NCI-H510A (cell line): Measurements from ENCODE around the gene STAT6.
A peak's percentile ranks its signal among the peaks of the same experiment; 100 is the strongest.

ENCODE experiments used
- DNase-seq: peaks from one replicate; lab custom pipeline; 2025; lab: John Stamatoyannopoulos, UW

STAT6 gene, protein sequence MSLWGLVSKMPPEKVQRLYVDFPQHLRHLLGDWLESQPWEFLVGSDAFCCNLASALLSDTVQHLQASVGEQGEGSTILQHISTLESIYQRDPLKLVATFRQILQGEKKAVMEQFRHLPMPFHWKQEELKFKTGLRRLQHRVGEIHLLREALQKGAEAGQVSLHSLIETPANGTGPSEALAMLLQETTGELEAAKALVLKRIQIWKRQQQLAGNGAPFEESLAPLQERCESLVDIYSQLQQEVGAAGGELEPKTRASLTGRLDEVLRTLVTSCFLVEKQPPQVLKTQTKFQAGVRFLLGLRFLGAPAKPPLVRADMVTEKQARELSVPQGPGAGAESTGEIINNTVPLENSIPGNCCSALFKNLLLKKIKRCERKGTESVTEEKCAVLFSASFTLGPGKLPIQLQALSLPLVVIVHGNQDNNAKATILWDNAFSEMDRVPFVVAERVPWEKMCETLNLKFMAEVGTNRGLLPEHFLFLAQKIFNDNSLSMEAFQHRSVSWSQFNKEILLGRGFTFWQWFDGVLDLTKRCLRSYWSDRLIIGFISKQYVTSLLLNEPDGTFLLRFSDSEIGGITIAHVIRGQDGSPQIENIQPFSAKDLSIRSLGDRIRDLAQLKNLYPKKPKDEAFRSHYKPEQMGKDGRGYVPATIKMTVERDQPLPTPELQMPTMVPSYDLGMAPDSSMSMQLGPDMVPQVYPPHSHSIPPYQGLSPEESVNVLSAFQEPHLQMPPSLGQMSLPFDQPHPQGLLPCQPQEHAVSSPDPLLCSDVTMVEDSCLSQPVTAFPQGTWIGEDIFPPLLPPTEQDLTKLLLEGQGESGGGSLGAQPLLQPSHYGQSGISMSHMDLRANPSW

GRCh38 chr12:57111031-57111734, at the start of gene STAT6:
Gene STAT6, minus strand, starts transcription at chr12:57111362. Its CDS starts 3,084 bp downstream, at chr12:57108278.
- peak; percentile 51 for DNase-seq

DNA sequence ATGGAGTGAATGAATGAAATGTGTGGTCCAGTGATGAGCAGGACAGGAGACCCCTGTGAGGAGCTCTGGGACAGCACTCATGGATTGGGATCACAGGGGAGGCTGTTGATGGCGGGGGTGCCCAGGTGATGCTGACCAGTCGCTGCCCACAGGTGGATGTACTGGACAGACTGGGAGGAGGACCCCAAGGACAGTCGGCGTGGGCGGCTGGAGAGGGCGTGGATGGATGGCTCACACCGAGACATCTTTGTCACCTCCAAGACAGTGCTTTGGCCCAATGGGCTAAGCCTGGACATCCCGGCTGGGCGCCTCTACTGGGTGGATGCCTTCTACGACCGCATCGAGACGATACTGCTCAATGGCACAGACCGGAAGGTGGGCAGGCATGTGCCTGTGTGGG, 49.6 kb upstream of the STAT6 start:
- DNase-seq = no peak

DNA sequence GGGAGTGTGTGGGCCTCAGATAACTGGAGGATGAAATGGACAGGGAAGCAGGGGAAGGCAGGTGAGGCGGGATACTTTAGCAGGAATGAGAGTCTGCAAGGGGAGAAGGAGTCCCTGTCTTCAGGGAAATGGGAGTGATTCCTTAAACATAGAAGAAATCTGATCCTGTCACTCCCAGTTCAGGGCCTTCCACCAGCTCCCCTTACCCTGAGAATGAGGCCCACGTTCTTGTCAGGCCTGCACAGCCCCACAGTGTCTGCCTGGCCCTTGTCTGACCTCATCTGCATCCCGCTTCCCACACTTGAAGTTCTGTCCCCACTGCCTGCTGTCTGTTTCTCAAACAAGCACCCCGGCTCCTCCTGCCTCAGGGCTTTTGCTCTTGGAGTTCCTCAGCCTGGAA, 48.9 kb upstream of the STAT6 start:
- no peak for DNase-seq

GRCh38 chr12:57159311-57159710, 48.1 kb upstream of the STAT6 start:
- no peak for DNase-seq

- DNase-seq = no peak
Measured at GRCh38 chr12:57158665-57159064, 47.5 kb upstream of the STAT6 start.

DNA sequence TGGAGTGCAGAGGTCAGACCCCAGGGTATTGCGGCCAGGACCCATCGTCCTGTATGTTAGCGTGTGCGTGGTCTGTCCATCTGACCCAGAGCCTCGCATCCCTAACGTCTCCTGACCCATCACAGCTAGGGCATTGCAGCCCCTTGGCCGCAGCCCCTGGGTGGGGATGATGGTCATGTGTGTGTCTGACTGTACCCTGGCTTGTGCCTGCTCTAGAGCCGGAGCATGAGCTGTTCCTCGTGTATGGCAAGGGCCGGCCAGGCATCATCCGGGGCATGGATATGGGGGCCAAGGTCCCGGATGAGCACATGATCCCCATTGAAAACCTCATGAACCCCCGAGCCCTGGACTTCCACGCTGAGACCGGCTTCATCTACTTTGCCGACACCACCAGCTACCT, 47.0 kb upstream of the STAT6 start:
- no peak for DNase-seq

DNA sequence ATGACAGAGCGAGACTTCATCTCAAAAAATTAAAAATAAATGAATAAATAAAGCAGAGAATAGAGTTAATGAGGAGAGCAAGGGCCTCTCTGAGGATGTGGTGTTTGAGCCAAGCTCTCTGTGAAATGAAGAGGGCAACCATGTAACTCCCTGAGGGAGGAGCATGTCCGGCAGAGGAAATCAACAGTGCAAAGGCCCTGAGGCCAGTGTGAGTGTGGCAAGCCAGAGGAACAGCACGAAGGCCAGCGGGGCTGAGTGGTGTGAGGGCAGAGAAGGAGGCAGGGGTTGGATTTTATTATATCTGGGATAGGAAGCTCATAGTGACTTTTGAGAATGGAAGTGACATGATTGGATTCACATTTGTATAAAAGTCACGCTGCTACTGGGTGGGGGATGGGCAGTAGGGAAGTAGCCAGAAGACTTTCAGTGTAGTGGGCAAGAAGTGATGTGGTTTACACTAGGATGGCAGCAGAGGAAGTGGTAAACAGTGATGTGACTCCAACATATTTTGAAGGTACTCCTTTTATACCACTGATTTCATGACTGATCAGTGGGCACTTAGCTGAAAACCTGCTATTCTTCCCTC, 46.5 kb upstream of the STAT6 start:
- no peak for DNase-seq

- DNase-seq = no peak
Measured at GRCh38 chr12:57156701-57157403, 45.7 kb upstream of the STAT6 start.

GRCh38 chr12:57154804-57155434, 43.8 kb upstream of the STAT6 start:
- DNase-seq = no peak

DNA sequence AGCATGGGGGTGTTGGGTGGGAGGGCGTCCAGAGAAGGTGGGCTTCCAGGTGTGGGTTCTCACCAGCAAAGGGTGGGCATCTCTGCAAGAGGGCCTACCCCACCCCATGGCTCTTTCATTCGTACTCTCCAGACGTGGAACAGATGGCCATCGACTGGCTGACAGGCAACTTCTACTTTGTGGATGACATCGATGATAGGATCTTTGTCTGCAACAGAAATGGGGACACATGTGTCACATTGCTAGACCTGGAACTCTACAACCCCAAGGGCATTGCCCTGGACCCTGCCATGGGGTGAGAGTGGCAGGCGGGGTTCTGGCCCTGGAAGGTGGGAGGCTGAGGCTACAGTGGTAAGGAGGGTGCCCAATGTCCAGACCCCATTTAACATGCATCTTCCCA, 42.9 kb upstream of the STAT6 start:
- no peak for DNase-seq

- no peak for DNase-seq
Measured at GRCh38 chr12:57153415-57153997, 42.3 kb upstream of the STAT6 start.

GRCh38 chr12:57152639-57153038, 41.5 kb upstream of the STAT6 start:
- no peak for DNase-seq

- no peak for DNase-seq
Measured at GRCh38 chr12:57151741-57152630, 40.8 kb upstream of the STAT6 start.

DNA sequence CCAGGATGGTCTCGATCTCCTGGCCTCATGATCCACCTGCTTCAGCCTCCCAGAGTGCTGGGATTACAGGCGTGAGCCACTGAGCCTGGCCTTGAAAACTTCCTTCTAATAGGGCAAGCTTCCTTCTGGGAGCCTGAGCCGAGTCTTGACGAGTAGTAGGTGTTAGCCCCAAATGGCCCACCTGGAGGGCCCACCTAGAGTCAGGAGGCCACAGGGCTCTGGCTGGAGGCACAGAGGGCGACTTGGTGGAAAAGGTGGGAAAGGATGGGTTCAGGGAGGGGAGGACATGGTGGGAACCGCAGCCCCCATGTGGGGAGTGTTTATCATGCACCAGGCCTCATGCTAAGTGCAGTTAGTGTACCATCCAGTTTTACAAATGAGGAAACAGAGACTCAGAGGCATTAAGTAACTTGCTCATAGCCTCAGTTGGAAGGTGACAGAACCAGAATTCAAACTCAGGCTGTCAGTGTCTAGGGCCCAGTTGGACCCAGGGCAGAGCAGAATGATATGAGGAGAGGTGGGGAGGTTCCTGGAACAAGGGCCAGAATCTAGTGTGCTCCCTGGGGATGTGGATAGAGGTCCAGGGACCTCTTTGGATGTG, 39.3 kb upstream of the STAT6 start:
- DNase-seq = no peak

DNA sequence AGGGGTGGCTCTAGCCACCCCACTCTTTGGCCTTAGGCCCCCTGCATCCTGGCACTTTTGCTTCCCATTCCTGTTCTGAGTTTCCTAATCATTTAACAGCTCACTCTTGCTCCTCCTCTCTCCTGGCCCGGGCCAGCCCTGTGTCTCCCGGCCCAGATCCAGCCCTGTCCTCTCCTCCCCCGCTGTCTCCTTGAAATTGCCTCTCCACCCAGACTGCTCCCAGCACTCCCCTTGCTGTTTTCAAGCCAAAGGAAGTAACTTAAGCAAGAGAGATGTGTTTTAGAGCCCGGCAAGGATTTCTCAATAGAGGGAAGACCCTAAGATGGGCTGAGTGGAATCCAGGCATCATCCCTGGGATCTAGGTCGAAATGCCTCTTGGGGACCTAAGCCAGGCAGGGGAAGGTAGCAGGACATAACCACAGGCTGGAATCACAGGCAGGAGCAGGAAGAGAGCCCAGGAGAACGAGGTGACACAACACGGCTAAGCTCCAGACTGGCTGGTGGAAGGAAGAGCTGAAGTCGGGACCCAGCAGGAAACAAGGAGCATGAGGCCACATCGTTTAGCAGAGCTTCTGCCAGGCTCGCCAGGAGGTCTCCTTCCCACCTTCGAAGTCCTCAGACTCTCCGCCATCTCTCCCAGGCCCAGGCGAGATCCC, 38.2 kb upstream of the STAT6 start:
- DNase-seq = no peak

GRCh38 chr12:57148469-57149244, 37.5 kb upstream of the STAT6 start:
- DNase-seq = no peak

- DNase-seq = no peak
Measured at GRCh38 chr12:57146961-57147944, 36.1 kb upstream of the STAT6 start, which contains the start of gene LRP1-AS. Gene LRP1-AS, minus strand, starts transcription at chr12:57147619.
